GM19467 (cell line): Measurements from ENCODE around the gene TCEANC.

Experiments
- ATAC-seq: cut with Tn5 transposase; IDR thresholded peaks from one replicate; pipeline ENCODE4 v1.9.1; 2021; ENCODE audit warnings: mild to moderate bottlenecking, moderate library complexity; ENCODE audit not compliant: unreplicated experiment

The TCEANC gene

GRCh38 chrX:13690836-13691235 lies 37.9 kb downstream of the TCEANC start:
- no peak for ATAC-seq

DNA sequence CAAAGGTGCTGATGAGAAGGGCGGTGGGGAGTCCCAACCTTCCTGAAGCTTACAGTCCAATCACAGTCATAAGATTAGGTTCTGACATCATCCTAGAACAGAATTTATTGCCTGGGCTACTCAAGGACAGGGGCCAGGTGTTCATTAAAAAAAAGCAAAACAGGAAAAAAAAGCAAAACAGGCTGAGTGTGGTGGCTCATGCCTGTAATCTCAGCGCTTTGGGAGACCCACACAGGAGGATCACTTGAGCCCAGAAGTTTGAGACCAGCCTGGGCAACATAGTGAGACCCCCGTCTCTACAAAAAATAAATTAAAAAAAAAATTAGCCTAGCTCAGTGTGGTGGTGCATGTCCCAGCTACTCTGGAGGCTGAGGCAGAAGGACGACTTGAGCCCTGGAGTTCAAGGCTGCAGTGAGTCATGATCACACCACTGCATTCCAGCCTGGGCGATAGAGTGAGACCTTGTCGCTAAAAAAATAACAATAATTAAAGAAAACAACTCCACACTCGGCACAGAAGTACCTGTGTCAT lies 39.0 kb downstream of the TCEANC start:
- no peak for ATAC-seq

DNA sequence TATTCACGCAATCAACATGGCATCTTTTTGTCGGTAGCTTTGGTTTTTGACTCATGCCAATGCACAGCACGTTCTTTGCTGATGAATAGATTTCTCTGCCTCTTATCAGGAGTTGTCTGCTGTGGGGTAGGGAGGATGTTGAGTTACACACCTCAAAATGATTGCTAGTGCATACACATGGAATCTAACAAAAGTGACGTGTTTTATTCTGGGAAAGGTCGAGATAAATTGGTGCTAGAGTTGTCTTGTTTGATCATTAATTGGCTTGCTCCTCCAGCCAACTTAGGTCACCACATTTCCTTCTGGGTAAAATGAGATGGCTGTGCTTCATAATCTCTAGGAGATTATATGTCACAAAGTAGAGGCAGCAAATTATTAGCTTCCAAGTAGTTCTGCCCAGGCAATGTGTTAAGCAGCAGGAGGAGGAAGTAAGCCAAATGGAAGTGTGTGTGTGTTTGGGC lies 39.9 kb downstream of the TCEANC start:
- ATAC-seq = no peak

- ATAC-seq = no peak
Observed at GRCh38 chrX:13693341-13693961, 40.5 kb downstream of the TCEANC start.

DNA sequence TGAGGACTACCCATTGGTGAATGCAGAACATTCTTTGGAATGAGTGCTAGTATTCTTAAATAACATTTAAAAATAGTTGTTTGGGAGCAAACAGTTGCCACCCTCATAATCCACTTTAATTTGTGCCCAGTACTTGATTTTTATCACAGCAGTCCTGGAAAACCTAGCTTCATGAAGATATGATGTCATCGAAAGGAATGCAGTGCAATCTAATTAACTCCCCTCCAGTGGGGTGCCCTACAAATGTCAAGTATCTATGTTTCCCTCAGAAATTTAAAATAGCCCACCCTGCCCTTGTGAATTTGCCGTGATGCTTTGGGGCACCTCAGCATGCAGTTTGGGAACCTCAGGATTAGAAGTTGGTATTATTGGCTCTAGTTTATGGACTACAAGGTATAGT lies 41.4 kb downstream of the TCEANC start:
- ATAC-seq = no peak

- no peak for ATAC-seq
Observed at GRCh38 chrX:13694983-13695382, 42.0 kb downstream of the TCEANC start.

- no peak for ATAC-seq
Observed at GRCh38 chrX:13695601-13696115, 42.7 kb downstream of the TCEANC start.

DNA sequence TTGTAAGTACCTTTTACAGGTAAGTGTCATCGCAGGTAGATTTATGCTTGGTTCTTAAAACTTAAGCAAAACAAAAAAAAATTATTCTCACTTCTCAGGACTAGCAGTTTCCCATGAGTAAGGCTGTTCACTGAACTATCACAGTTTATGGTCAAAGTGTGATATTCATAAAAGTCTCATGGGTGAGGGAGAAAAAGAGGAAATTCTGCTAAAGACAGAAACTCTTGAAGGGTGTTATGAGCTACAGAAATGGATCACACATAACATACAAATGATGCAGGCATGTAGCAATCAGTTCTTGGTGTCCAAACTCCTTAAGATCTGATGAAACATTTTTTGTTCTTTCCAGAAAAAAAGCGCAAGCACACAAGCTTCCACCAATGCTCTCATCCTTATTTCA lies 44.5 kb downstream of the TCEANC start:
- peak; percentile 57 for ATAC-seq

- no peak for ATAC-seq
Observed at GRCh38 chrX:13697976-13698375, 45.0 kb downstream of the TCEANC start.

- ATAC-seq = no peak
Observed at GRCh38 chrX:13698432-13698831, 45.5 kb downstream of the TCEANC start.

GRCh38 chrX:13699183-13699826 lies 46.4 kb downstream of the TCEANC start:
- ATAC-seq = peak; percentile 42

GRCh38 chrX:13700380-13700779 lies 47.4 kb downstream of the TCEANC start:
- no peak for ATAC-seq

- ATAC-seq = no peak
Observed at GRCh38 chrX:13702111-13702789, 49.3 kb downstream of the TCEANC start.

- no peak for ATAC-seq
Observed at GRCh38 chrX:13703135-13703534, 50.2 kb downstream of the TCEANC start.

- no peak for ATAC-seq
Observed at GRCh38 chrX:13703589-13703988, 50.6 kb downstream of the TCEANC start.

DNA sequence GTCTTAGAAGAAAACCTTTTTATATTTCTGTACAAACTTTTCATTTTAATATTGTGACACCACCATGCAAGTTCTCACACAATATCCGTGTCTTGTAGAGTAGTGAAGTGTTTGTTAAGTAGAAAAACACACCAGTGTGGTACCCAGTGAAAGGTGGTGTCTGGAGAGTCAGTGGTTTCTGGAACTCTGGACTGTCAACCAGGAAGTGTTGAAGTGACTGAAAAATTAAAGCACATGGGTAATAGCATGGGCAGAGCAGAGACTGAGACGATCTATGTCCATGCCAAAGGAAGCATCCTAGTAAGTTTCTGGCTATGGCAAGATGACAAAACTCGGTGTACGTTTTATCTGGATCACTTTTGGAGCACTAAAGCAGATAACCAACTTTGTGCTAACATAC lies 58.2 kb downstream of the TCEANC start:
- no peak for ATAC-seq
